ENCODE data around the gene MFRP. TPM values are rescaled to one million over a fixed set of nuclear protein-coding genes. Genes with fewer than 3 reads are reported as not detected.

Gene MFRP
- total RNA-seq, 1 donor from 2014 or later = not detected

DNA sequence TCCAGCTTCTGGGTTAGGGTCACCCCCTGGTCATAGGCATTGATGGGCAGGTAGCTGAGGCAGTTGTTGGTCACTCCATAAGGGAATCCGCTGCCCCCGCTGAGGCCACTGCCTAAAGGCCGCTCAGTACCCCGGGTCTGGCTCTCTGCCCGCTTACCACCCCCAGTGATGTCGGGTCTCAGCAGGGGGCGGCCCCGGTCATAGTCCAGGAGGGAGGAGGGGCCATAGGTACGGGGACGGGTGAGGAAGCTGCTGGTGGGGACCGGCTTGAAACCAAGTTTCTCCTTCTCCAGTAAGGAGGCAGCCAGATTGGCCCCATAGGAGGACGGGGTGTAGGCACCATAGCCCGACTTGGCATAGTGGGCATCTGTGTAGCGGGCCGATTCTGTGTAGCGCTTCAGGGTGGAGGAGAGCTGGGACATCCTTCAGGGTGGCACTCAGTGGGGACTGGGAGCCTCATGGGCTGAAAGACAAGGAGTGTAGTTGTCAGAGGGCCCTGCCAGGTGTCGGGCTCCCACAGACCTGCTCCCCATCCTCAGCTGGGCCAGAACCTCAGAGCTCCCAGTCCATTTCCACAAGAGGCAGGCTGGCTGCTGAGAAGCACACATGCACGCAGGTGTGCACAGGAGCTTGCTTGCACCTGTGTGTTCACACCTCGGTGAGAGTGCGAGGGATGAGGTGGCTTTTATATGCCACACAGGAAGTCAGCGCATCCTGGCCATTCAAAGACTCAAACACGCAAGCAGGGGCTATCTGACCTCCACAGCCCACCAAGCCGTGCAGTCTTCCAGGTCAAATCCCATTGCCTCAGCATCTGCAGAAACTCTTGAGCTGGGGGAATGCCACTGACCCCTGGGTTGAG lies 26.8 kb upstream of the MFRP start:
- DNase-seq = no peak

DNA sequence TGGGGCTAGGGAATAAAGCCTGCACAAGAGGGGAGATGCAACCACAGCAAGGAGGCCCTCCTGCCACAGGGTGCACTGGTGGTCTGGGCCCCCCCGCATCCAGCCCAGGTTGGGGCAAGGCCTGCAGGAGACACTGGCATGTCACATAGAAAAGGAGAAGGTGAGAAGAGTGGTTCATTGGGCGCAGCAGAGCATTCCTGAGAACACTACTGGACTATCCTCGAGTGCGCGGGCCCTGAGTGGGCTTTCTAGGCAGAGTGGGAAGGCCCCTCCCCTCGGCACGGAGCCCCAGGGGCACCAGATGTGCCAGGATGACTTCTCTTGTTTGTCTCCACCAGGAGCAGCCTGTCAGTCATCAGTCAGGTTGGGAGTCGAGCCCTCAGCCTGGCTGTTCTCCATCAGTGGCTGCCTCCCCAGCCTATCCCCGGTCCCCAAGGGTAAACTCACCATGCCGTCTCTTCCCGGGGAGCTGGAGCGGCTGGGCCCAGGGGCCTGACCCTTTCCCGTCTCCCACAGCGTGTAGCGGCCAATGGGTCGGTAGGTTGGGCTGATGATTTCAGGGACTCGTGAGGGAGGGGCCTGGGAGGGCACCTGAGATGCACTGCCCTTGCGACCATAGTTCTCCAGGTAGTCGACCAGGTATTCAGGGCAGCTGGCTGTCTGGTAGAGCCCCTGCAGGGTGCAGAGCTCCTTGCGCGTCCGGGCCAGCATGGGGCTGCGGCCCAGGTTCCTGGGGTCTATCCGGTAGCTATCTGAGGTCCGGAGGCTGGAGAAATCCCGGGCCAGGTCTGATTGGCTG lies 26.0 kb upstream of the MFRP start:
- DNase-seq = no peak

DNA sequence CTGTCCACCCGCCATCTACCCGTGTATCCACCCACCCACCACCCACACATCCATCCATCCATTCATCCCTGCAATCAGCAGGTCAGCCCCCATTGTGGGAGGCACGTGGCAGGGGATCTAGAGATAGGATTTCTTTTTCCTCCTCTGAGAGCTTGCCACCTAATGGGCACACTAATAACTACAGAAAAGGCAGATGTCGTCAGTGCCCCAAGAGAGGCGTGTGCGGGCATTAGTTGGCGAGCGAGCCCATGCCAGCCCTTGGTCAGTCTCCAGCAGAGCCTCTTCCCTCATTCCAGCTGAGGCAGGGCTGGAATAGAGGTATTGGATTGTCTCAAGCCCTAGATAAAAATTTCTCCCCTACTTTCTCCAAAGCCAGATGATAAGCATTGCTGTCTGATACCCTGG lies 25.3 kb upstream of the MFRP start:
- peak; percentile 34 for DNase-seq

DNA sequence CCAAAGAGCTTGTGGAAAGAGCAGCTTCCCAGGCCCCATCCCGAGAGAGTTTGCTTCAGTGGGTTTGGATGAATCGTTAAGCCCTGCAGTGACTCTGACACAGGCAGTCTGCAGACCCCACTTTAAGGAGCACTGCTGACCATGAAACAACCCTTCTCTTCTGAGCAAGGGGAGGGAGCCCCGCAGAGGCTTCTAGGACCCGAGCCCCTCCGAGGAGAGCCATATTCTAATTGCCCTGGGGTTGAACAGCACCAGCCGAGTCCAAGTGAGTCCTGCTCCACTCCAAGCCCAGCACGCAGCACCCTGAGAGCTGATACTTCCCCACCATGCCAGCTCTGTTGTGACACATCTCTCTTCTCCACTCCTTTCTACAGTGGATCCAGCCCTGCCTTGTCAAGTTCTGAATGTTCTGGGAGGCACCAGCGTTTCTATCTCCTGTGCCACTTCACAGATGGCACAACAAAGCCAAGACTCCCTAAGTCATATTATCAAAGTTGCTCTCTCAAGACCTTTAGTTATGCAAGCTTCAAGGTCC lies 24.6 kb upstream of the MFRP start:
- no peak for DNase-seq

DNA sequence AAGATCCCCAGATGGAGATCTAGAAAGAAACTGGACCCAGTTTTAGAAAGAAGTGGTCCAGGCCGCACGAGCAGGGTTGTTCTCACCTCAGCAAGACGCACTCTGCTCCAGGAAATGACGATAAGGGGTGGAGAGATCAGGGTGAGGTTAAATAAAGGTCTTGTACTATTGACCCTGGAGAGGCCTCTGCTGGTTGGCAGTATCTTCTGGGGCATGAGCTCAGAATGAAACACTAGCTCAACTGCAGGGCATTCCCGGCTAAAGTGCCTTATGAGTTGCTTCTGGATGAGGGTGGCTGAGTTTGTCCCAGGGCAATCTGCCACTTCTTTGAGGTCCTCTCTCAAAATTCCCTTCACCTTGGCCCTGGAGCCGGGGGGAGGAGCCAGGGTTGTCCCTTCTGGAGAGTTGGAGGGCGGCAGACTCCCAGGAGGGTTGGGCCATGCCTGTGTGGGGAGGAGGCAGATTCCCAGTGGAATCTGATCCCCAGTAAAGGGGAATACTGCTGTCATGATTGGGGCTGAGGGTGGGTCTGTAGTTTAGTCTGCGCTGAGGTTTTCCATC lies 24.1 kb upstream of the MFRP start:
- DNase-seq = no peak

DNA sequence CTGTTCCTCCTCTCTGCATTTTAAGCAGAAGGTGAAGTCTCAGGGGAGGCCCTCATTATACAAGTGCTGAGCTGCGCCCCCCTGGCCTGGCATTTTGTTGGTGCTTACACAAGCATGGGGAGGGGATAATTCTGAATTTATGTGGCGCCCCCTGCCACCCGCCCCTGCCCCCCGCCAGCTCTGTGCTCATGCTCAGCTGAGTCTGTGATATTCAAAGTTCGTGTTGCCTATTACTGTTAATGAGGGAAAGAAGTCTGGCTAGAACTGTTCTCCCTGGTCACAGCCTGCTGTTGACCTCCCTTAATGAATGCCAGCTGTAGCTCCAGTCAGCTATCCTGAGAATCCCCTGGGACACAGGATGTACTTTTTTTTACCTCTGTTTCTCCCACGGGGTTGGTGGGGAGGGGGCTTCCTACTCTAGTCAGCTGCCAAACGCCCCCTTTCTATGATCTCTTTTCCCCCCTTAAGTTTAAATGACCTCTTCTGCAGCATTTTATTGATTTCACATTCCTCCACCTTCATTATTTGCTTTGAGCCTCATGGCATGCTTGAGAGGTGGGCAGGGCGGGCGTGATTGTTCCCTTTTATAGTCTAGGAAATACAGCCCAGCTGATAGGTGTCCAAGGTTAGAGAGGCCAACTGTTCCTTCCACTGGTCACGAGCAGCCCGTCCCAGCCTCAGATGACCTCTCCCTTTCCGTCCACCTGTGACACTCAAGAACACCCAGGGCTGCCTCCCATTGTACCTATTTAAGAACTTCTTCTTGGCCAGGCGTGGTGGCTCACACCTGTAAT lies 22.8 kb upstream of the MFRP start:
- no peak for DNase-seq

DNA sequence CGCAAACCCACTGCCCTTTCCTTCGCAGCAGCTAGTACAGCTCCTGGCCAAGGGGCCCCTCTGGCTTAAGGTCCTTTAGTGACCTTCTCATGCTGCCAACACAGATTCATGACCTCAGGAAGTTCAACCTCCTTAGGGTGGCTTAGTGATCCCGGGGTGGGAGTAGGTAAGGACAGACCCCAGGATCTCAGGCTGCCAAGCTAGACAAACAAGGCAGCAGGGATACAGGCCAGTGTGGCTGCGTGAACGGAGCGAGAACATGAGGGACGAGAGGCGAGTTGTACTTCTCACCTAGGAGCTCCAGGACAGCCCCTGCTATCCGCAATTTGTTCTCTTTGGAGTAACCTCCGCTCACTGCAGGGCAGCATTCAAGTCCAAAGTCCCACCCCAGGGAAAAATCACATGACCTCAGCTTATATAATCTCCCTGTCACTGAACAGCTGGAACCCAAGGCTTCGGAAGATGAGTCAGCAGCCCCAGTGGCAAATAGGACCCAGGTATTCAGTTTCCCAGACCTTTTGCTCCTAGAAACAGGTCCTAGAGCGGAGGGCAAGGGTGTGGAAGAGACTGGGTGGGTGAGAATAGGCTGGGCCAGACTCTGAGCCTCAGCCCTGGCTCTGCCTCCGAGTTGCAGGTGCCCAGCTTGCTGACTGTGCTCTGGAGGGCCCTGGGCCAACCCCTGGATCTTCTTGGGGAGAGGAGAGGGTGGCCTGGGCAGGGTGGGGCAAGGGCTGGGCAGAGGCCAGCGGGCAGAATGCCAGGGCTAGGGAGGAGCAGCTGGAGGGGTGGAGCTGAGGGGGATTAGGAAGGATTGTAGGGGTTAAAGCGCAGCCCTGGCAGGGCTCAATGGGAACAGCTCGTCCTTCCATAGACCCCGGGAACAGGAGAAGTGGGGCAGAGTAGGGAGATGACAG lies 21.9 kb upstream of the MFRP start:
- peak; percentile 38 for DNase-seq

DNA sequence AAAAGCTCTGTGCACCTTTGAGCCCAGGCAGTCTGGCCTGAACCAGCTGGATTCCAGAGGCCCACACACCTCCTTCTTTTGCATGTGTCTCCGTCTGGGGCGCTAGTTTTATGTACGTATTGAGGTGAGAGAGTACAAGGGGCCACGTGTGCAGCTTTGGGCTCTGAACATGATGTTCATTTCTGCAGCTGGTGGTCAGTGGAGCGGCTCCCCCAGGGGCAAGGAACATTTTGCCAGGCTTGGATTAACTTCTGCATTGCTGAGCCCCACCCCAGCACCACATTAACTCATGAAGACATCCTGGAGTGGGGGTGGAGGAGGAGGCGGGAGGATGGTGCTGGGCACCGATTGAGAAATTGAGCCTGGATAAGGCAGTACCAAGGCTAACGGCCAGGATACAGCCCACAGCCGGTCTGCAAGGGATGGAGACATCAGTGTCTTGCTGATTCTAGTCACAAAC lies 21.2 kb upstream of the MFRP start:
- peak; percentile 23 for DNase-seq

DNA sequence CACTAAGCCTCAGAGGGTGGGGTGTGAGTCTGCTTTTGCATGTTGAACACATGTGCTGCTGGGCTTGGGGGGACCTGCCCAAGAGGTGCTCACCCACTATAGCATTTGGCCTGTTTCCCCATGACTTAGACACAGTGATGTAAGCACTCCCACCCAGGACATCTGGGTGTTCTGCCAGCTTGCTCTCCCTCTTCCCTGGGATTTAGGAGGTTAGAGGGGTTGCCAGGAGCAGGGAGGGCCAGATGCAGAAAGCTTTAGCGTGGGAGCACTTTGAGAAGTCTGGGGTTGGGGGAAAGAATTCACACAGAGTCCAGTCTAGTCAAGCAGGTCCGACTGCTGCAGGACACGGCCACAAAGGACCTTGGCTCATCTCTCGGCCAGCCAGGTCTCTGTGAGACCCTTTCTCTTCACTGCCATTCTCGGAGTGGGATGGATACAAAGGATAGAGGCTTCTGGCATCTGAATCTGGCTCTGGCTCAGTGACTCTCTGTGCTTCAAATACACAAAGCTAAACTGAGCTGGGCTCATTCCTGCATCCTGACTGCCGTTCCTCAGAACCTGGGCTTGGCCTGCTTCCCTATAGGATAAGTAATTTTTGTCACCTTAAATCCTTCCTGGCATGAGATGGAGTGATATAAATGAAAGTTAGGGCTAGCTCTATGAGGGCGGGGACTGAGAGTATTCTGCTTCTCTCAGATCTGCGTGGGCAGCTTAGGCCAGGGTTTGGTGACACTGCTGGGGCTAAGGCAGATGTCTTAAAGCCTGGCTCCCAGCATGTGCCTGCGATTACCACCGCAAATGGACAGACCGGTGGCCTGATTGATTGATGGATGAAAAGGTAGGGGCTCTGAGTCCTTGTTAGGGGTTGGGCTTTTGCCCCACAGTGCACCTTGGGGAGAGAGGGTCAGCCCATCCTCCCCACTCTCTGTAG lies 20.4 kb upstream of the MFRP start:
- DNase-seq = peak; percentile 47

DNA sequence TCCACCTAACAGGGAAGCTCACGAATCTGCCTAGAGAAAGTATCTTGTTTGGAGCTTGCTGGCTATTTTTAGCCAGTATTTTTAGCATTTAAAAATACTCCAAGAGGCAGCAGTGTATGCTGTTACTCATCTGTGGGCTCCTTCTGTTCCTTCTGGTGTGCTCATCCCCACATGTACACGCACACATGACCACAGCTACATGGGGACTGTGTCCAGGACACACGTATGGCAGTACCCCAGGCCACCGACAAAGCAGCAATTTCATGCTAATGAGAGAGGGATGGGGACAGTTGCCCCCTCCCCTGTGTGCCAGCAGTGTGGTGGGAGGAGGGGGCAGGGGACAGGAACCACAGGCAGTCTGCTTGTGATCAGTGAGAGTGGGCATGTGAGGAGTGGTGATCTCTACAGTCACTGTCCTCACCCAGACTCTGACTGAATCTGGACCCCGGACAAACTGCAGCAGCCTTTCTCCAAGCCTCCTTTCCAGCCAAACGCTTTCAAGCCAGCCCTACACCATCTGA lies 18.6 kb upstream of the MFRP start:
- peak; percentile 64 for DNase-seq

DNA sequence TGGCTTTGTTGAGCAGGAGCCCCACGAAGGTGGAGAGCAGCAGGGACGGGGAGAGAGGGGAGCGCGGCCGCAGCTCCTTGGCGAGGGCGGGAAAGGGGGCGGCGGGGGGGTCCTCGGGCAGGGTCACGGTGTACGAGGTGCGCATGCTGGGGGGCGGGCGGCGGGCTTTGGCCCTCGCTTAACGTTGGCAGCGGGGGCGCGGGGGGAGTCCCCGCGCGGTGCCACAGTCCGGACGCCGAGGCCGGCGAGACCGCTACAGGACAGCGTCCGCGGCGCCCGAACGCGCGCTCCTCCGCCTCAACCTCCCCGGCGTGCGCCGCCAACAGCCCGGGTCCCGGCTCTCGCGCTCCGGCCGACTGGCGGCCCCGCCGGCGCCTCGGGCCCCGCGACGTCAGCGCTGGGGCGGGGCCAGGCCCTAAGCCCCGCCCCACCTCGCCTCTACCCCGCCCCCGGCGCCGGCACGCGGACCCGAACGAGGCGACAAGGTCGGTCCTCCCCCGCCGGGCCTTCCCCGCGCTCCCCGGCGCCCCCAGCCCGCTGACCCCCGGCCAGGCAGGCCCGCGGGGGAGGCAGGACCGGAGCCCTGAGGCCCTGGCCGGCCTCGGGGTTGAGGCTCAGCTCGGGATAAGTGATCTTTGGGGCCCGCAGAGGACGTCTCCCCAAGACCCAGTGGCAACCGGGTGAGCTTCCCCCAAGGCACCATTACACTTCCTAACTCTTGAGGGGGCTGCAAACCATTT lies 17.5 kb upstream of the MFRP start:
- DNase-seq = peak; percentile 61

DNA sequence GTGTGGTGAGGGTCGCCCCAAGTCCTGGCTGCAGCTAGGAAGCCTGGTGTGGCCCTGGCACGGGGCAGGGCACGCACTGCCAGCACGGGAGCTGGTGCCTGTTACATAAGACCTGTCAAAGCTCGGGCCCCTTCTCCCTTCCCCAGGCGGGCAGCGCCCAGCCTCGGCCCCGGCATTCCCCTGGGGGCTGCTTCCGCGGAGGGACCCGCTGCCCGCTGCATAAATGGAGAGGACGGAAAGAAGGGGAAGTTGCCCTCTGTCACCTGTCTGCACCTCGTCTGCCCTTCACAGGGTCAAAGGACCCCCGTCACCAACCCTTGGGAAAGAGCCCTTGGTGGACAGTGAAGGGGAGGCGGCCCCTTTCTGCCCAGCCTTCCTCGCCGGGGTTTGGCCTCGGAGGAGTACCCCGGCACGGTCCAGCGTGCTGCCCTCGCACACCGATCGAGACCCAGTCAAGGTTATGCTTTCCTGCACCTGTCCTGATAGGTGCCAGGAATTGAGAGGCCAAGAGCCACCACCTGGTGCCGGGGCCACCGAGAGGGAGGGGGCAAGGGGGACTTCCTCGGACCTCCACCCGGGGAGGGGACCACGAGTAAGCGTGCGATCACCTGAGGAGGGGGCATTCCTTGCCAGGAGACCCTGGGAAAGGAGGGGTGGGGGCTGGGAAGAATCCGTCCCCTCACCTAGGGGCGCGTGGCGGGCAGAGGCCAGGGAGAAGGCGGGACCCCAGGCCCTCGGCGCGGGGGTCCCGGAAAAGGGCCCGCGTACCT lies 16.8 kb upstream of the MFRP start:
- no peak for DNase-seq

DNA sequence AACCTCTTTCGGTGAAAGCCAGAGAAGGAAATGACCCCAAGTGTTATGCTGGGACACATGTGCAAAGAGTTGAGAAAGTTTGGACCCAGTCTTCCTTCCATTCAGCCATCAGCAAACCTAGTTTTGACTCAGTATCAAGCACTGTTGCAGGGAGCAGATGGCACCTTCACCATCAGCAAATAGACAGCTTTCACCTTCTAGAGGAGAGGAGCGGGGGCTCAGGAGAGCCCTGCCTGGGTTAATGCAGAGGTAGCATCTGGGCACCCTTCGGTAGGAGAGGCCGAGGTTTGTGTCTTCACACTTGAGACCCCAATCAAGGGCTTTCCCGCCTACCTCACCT lies 16.2 kb upstream of the MFRP start:
- no peak for DNase-seq

DNA sequence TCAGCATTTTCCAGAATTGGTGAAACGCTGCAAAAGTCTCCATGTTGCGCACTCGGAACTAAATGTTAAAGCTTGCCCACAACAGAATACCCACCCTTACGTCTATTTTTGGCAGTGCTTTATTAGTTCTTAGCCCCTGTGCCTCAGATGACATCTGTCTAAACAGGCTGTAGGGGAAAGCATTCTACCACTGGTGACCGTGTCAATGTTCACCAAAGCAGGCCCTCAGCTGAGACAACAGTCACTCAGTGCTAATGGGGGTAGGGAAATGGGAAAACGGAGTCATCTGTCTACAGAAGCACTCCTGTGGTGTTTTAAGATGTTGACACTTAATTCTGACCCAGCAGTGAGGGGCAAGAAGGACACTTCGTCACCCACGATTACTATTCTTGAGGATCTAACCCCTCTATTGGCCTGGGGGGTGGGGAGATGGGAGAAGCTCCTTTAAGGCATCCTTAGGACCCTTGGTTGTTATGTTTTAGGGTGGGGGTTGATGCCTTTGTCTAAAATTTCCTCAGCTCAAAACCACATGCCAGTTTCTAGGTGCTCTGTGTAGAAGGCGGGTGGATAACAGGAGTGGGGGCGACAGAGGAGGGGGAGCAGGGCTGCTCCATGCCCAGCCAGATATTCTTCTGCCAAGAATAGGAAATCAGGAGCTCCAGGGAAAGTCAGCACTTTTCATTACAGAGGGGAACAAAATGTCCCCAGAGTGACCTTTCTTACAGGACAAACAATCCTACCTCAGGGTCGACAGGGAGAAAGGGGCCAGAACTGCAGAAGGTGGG lies 15.6 kb upstream of the MFRP start:
- DNase-seq = no peak

DNA sequence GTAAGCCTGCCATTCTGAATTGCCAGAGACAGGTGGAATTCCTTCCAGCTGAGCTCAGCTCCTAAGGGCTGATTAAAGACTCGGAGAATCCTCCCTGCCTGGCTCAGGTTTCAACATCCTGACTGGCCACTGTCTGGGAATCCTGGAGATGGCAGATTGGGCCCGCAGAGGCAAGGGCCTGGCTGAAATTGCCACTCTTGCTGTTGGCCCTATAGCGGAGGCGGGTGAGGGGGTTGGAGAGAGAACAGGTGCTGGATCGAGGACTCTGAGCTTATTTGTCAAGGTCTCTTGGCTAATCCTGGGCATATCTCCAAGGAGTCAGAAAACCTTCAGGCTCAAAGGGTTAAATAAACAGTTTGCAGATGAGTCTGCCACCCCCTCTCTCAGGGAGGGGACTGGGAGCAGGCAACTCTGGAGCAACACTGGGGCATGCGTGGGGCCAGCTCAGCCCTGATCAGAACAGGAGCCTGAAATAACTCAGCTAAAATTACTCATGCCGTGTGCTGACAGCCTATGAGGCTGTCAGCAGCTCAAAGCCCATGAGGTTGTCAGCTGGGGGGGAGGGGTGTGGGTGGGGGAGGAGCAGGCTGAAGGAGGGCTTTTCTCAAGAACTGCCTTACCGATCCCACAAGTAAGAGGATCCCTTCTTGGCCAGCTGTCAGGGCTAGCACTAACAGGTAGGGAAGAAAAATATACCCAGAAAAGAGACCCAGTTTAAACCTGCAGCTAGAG lies 14.7 kb upstream of the MFRP start:
- peak; percentile 80 for DNase-seq
